ENCODE data around the gene ATP2B2.

GRCh38 chr3:10285272-10286132 lies 219.9 kb downstream of the ATP2B2 start:
- TF ChIP-seq CTCF (IDR thresholded peaks at IDR 0.05) (no peak), POLR2A (IDR thresholded peaks at IDR 0.05) (no peak)

Measured in transverse colon (tissue), 3 donors.